Measurements from ENCODE around the gene CTNND2. TPM values are rescaled to one million over a fixed set of nuclear protein-coding genes. Genes with fewer than 3 reads are reported as not detected.
A peak's percentile ranks its signal among the peaks of the same experiment; 100 is the strongest.
"Not testable (repeated sequence)": the region's sequence is repeated elsewhere in the genome, so short reads cannot be mapped to it uniquely, and the experiment has no call there.

CTNND2 gene
- total RNA-seq, 1 experiment from 2014 or later, result 2.9 TPM

GRCh38 chr5:11027660-11028059, 876.6 kb downstream of the CTNND2 start:
- Histone ChIP-seq H3K27me3 (ENCODE audit: control insufficient read depth, insufficient read depth, low read length) (no peaks in the 10 kb centered on the region), H3K4me3 (ENCODE audit: insufficient read depth, low read depth, low read length) (no peak overlapping the region), H3K36me3 (replicated peaks; ENCODE audit: control insufficient read depth, insufficient read depth, low read length) (no peaks in the 10 kb centered on the region)
- DNase-seq, result no peak

- H3K4me3 ChIP-seq (ENCODE audit: insufficient read depth, low read depth, low read length), result no peak overlapping the region
- H3K36me3 ChIP-seq (replicated peaks; ENCODE audit: control insufficient read depth, insufficient read depth, low read length), result no peaks in the 10 kb centered on the region
- H3K27me3 ChIP-seq (ENCODE audit: control insufficient read depth, insufficient read depth, low read length), result no peaks in the 10 kb centered on the region
- no peak for DNase-seq
Measured at GRCh38 chr5:11026543-11026942, 877.7 kb downstream of the CTNND2 start.

GRCh38 chr5:11023945-11024344, 880.3 kb downstream of the CTNND2 start:
- no peaks in the 10 kb centered on the region for H3K36me3 ChIP-seq (replicated peaks; ENCODE audit: control insufficient read depth, insufficient read depth, low read length)
- no peak overlapping the region for H3K4me3 ChIP-seq (ENCODE audit: insufficient read depth, low read depth, low read length)
- DNase-seq, result no peak
- no peaks in the 10 kb centered on the region for H3K27me3 ChIP-seq (ENCODE audit: control insufficient read depth, insufficient read depth, low read length)

- Histone ChIP-seq H3K4me3 (ENCODE audit: insufficient read depth, low read depth, low read length) (no peak overlapping the region), H3K27me3 (ENCODE audit: control insufficient read depth, insufficient read depth, low read length) (no peaks in the 10 kb centered on the region), H3K36me3 (replicated peaks; ENCODE audit: control insufficient read depth, insufficient read depth, low read length) (no peaks in the 10 kb centered on the region)
- no peak for DNase-seq
Measured at GRCh38 chr5:11013793-11014192, 890.5 kb downstream of the CTNND2 start.

- Histone ChIP-seq H3K36me3 (replicated peaks; ENCODE audit: control insufficient read depth, insufficient read depth, low read length) (no peaks in the 10 kb centered on the region), H3K27me3 (ENCODE audit: control insufficient read depth, insufficient read depth, low read length) (no peaks in the 10 kb centered on the region), H3K4me3 (ENCODE audit: insufficient read depth, low read depth, low read length) (no peak overlapping the region)
- DNase-seq, result no peak
Measured at GRCh38 chr5:11012295-11012694, 892.0 kb downstream of the CTNND2 start.

- H3K27me3 ChIP-seq (ENCODE audit: control insufficient read depth, insufficient read depth, low read length), result no peaks in the 10 kb centered on the region
- no peak for DNase-seq
- no peak overlapping the region for H3K4me3 ChIP-seq (ENCODE audit: insufficient read depth, low read depth, low read length)
- no peaks in the 10 kb centered on the region for H3K36me3 ChIP-seq (replicated peaks; ENCODE audit: control insufficient read depth, insufficient read depth, low read length)
Measured at GRCh38 chr5:11010429-11011210, 893.6 kb downstream of the CTNND2 start.

GRCh38 chr5:11009576-11009975, 894.7 kb downstream of the CTNND2 start:
- Histone ChIP-seq H3K4me3 (ENCODE audit: insufficient read depth, low read depth, low read length) (no peak overlapping the region), H3K36me3 (replicated peaks; ENCODE audit: control insufficient read depth, insufficient read depth, low read length) (no peaks in the 10 kb centered on the region), H3K27me3 (ENCODE audit: control insufficient read depth, insufficient read depth, low read length) (no peaks in the 10 kb centered on the region)
- no peak for DNase-seq

GRCh38 chr5:11007269-11007870, 896.9 kb downstream of the CTNND2 start:
- H3K4me3 ChIP-seq (ENCODE audit: insufficient read depth, low read depth, low read length), result no peak overlapping the region
- DNase-seq, result no peak
- no peaks in the 10 kb centered on the region for H3K36me3 ChIP-seq (replicated peaks; ENCODE audit: control insufficient read depth, insufficient read depth, low read length)
- H3K27me3 ChIP-seq (ENCODE audit: control insufficient read depth, insufficient read depth, low read length), result no peaks in the 10 kb centered on the region

- H3K27me3 ChIP-seq (ENCODE audit: control insufficient read depth, insufficient read depth, low read length); DNase-seq; H3K4me3 ChIP-seq (ENCODE audit: insufficient read depth, low read depth, low read length); H3K36me3 ChIP-seq (replicated peaks; ENCODE audit: control insufficient read depth, insufficient read depth, low read length): not testable (repeated sequence)
Measured at GRCh38 chr5:11004523-11004922, 899.7 kb downstream of the CTNND2 start.

- DNase-seq, result no peak
- Histone ChIP-seq H3K36me3 (replicated peaks; ENCODE audit: control insufficient read depth, insufficient read depth, low read length) (no peaks in the 10 kb centered on the region), H3K4me3 (ENCODE audit: insufficient read depth, low read depth, low read length) (no peak overlapping the region), H3K27me3 (ENCODE audit: control insufficient read depth, insufficient read depth, low read length) (no peaks in the 10 kb centered on the region)
Measured at GRCh38 chr5:11000515-11001353, 903.5 kb downstream of the CTNND2 start.

- Histone ChIP-seq H3K4me3 (ENCODE audit: insufficient read depth, low read depth, low read length) (no peak overlapping the region), H3K27me3 (ENCODE audit: control insufficient read depth, insufficient read depth, low read length) (no peaks in the 10 kb centered on the region), H3K36me3 (replicated peaks; ENCODE audit: control insufficient read depth, insufficient read depth, low read length) (no peaks in the 10 kb centered on the region)
- DNase-seq, result no peak
Measured at GRCh38 chr5:10999714-11000113, 904.5 kb downstream of the CTNND2 start.

GRCh38 chr5:10995891-10996290, 908.4 kb downstream of the CTNND2 start:
- Histone ChIP-seq H3K36me3 (replicated peaks; ENCODE audit: control insufficient read depth, insufficient read depth, low read length) (no peaks in the 10 kb centered on the region), H3K4me3 (ENCODE audit: insufficient read depth, low read depth, low read length) (no peak overlapping the region), H3K27me3 (ENCODE audit: control insufficient read depth, insufficient read depth, low read length) (no peaks in the 10 kb centered on the region)
- no peak for DNase-seq

GRCh38 chr5:10994091-10994986, 909.9 kb downstream of the CTNND2 start:
- peak; percentile 80 for DNase-seq
- no peaks in the 10 kb centered on the region for H3K36me3 ChIP-seq (replicated peaks; ENCODE audit: control insufficient read depth, insufficient read depth, low read length)
- no peak overlapping the region for H3K4me3 ChIP-seq (ENCODE audit: insufficient read depth, low read depth, low read length)
- no peaks in the 10 kb centered on the region for H3K27me3 ChIP-seq (ENCODE audit: control insufficient read depth, insufficient read depth, low read length)

GRCh38 chr5:10990634-10991033, 913.6 kb downstream of the CTNND2 start:
- Histone ChIP-seq H3K4me3 (ENCODE audit: insufficient read depth, low read depth, low read length) (no peak overlapping the region), H3K27me3 (ENCODE audit: control insufficient read depth, insufficient read depth, low read length) (no peaks in the 10 kb centered on the region), H3K36me3 (replicated peaks; ENCODE audit: control insufficient read depth, insufficient read depth, low read length) (no peaks in the 10 kb centered on the region)
- no peak for DNase-seq
